Fibroblast of gingiva (primary cell): ENCODE measurements around the gene TMEM256.
A peak's percentile ranks its signal among the peaks of the same experiment; 100 is the strongest.
"Not testable (repeated sequence)": the region's sequence is repeated elsewhere in the genome, so short reads cannot be mapped to it uniquely, and the experiment has no call there.

ENCODE experiments used
- DNase-seq: peaks from one replicate; pipeline ENCODE4 v3.0.0-alpha.2; 2011; ENCODE audit warnings: low read depth

Gene TMEM256

DNA sequence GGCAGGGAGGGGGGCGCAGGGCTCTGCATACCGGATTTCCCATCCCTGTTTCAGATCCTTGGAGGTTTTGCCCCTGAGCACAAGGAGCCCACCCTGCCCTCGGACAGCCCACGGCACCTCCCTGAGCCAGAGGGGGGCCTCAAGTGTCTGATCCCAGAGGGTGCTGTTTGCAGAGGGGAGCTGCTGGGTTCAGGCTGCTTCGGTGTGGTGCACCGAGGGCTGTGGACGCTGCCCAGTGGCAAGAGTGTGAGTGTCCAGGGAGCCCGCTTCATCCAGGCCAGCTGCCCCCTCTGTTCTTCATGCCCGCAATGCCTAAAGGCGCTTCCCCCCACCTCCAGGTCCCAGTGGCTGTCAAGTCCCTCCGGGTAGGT lies 20.5 kb downstream of the TMEM256 start:
- no peak for DNase-seq

DNA sequence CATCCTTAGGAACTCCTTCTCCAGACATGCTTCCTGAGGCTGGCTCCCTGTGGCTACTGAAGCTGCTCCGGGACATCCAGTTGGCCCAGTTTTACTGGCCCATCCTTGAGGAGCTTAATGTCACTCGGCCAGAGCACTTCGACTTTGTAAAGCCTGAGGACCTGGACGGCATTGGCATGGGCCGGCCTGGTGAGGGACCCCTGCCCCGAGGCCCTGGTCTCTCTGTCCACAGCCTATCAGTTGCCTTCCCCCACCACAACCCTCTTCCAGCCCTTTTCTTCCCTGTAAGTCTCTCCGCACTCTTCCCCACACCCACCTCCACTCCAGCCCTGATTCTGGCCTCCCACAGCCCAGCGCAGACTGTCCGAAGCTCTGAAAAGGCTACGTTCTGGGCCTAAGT lies 21.0 kb downstream of the TMEM256 start:
- no peak for DNase-seq

DNA sequence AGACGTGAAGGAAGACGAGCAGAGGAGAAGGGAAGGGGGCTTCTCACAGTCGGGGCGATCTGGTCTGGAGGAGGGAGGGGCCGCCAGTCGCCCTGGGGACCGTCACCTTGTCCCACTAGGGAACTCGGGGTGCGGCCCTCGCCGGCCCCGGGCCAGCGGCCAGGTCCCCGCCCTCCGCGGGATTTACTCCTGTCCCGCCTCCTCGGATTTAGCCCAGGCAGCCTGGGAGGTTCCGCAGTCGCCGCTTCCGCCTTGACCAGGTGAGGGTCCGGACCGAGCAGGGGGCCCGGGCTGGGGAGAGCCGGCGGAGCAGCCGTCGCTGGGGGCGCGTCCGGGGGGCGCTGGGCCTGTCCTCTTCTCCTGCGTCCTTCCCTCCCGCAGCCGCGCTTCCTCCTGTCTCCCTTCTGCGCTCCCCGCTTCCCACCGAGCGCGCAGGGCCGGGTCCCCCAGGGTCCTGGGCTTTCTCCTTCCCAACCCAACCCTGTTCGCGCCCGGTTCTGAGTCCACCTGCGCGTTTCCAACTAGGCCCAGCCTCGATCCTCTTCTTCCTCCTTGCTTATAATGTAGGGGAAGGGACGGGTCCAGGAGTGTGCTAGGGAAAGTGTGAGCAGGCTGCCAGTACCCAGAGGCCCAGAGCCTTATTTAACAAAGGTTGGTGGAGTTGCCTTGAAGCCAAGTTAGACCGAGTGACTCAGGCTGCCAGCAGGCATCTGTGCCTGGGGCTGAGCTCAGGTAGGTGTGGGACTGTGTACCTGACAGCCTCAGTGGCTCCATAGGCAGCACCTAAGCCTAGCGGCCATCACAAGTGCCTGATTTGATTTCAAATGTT lies 22.8 kb downstream of the TMEM256 start, which contains the start of gene TNK1:
Gene TNK1, plus strand, starts transcription at position 235 of the 829 bp plus-strand sequence. CDS start 1,838 bp downstream, outside the sequence.
- DNase-seq: no peak

DNA sequence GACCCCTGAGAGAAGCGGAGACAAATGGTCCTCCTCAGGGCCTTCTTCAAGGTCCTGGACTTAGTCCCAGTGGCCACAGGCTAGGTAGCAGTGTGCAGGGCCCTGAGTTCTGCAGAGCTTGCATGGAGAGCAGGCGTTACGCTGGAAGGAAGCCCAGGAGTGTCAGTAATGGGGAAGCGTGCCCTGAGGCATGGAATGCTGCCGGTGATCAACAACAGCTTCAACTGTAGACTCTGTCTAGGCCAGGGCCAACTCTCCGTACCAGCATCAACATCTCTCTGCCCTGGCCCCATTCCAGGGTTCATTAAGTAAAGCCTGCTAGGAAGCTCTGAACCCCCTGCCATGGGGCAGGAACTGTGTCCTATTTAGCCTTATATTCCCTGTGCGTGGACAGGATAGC lies 23.6 kb downstream of the TMEM256 start:
- peak; percentile 79 for DNase-seq

DNA sequence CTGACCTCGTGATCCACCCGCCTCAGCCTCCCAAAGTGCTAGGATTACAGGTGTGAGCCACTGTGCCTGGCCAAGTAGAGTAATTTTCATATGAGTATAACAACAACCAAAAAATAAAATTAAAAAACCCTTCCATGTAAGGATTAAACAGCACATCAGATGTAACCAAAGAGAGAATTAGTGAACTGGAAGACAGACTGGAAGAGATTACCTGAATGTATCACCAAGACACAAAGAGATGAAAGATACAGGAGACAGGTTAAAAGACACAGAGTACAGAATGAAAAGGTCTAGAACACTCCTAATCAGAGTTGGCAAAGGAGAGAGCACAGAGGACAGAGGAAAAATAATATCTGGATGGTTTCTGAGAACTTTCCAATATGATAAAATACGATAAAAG lies 24.8 kb downstream of the TMEM256 start:
- no peak for DNase-seq

DNA sequence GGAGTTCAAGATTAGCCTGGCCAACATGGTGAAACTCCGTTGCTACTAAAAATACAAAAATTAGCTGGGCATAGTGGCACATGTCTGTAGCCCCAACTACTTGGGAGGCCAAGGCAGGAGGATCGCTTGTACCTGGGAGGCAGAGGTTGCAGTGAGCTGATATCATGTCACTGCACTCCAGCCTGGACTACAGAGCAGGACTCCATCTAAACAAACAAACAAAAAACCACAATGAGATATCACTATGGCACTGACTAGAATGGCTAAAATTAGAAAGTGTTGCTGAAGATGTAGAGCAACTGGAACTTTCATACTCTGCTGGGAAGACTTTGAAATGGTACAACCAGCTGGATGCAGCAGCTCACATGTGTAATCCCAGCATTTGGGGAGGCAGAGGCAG lies 29.5 kb downstream of the TMEM256 start:
- no peak for DNase-seq

DNA sequence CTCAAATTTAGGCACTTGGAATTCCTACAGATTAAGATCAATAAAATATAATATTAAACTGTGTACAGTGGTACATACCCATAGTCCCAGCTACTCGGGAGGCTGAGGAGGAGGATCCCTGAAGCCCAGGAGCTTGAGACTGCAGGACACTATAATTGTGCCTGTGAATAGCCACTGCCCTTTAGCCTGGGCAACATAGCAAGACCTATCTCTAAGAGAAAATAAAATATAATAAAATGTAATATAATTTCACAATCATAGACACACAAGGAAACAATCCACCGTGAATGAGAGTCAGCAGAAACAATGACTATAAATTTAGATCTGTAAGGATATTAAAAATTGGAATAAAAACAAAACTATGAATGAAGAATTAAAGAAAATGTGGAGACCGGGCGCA lies 33.0 kb downstream of the TMEM256 start:
- DNase-seq: no peak

DNA sequence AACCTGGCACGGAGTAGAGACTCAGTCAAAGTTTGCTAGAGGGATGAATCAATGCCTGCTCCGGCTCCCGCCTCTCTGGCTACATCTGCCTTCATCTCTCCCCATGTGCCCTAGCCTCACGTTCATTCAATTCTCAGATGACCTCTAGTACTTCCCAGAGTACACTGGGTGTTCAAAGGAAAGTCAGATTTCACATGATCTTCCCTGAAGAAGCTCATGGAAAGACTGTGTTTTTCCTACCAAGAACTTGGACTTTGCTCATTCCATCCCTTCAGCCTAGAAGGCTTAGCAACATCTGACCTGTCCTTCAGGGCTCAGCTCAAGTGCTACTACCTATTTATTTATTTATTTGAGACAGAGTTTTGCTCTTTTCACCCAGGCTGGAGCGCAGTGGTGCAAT lies 34.1 kb downstream of the TMEM256 start:
- no peak for DNase-seq

DNA sequence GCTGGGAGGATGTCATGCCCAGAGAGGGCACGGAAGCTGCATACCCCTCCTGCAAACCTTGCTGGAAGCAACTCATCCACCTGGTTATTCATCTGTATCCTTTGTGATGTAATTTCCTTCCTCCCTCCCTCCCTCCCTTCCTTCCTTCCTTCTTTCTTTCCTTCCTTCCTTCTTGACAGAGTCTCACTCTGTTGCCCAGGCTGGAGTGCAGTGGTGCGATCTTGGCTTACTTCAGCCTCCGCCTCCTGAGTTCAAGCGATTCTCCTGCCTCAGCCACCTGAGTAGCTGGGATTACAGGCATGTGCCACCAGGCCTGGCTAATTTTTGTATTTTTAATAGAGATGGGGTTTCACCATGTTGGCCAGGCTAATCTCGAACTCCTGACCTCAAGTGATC lies 35.3 kb downstream of the TMEM256 start:
- DNase-seq: not testable (repeated sequence)

DNA sequence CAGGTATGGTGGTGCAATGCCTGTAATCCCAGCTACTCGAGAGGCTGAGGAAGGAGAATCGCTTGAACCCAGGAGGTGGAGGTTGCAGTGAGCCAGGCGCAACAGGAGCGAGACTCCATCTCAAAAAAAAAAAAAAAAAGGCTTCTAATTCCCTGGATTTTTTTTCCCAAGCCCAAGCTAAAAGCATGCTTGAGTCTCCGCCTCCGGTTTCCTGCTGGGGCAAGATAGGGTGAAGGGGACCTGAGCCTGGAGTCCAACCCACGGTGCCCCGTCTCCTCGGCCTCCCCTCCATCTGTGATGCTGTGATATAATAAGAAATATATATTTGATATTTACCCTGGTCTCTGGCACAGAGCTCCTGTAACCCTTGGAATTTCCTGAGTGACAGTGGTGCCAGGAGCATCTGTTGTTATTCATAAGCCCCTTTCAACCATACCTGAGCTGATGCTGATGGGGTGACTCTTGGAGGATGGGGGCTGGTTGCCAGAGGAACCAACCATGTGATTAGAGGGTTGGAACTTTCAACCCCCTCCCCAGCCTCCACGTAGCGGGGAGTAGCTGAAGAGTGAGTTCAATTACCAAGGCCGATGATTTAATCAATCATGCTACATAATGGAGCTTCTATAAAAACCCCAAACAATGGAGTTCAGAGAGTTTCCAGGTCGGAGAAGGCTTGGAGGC lies 35.8 kb downstream of the TMEM256 start:
- DNase-seq: no peak

DNA sequence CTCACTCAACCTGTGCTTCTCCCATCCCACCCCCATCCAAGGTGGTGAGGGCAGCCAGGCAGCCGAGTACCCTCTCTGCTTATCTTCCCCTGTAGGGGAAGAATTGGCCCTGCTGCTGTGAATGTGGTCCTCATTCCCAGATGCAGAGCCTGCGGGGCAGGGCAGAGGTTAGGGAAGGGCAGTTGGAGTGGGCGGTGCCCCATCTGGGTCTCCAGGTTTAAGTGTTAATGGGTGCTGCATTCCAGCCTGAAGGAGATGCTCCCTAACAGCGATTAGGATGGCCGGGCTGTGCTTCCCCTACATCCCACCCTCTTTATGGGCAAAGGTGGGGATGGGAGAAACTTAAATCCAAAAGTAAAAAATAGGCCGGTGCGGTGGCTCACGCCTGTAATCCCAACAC lies 36.8 kb downstream of the TMEM256 start:
- no peak for DNase-seq

DNA sequence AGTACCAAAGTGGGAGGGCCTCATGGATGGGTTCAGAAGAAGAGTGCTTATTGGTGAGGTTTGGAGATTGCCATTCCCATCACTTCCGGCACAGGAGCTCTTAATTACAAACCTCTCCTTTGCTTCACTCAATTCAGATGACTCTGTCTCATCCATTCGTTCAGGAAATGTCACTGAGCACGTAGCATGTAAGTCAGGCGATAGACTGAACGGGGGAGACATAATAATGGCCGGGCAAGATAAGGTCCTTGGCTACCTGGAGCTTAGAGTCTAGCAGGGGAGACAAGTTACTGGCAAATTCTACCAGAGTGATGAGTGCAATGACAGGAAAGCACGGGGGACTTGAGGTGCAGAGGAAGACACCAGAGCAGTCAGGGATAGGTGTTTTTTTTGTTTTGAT lies 37.9 kb downstream of the TMEM256 start:
- not testable (repeated sequence) for DNase-seq

DNA sequence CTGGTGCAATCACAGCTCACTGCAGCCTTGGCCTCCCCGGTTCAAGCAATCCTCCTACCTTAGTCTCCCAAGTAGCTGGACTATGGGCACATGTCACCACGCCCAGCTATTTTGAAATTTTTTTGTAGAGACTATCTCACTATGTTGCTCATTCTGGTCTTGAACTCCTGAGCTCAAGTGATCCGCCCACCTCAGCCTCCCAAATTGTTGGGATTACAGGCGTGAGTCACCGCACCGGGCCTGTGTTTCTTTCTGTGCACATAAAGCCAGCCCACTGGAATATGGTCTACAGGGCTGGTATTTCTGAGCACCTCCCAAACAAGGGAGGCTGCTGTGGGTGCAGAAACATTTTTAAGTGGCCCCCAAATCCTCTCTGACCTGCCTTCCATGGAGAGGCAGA lies 40.6 kb downstream of the TMEM256 start:
- no peak for DNase-seq

DNA sequence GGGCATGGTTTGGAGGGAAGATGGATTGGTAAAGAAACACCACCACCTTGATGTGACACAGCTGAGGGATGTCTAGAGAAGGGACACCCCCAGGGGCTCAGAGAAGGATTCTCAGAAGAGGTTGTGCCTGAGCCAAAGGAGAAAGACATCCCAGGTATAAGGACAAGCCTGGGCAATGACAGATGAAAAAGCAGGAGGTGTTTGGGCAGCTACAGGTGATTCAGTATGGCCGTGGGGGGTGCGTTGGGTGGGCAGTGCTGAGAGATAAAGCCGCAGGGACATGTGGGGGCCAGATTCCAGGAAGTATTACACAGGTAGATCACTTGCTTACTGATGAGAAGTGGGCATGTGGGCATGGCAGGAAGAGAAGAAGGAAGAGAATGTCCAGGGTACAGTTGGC lies 42.0 kb downstream of the TMEM256 start:
- no peak for DNase-seq

DNA sequence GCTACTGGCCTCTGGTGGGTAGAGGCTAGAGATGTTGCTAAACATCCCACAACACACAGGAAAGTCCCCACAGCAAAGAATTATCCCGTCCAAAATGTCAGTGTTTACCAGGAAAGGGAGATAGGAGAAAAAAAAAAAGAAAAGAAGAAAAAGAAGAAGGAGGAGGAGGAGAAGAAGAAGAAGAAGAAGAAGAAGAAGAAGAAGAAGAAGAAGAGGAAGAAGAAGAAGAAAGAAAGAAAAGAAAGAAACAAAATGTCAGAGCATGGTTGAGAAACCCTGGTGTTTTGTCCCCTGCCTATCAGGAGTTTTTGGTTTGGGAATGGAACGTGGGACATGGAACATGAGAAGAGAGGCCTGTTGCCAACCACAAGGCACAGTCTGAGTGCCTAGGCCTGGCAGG lies 46.5 kb downstream of the TMEM256 start:
- DNase-seq: no peak

DNA sequence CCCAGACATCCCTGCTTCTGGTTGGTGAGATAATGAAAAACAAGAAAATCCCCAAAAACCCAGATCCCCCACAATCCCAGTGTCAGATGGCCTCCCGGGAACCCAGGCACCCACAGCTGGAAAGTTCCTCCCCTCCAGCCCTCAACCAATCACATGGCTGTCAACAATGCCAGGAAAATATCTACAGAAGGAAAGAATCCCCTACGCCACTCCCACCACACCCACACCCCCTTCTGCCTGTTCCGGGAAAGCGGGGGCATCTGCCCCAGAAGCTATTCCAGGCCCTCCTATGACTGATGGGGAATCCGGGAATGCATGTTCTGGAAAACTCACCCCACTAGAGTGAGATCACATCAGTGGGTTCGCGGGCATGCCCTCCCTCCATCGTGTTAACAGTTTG lies 47.1 kb downstream of the TMEM256 start:
- no peak for DNase-seq

DNA sequence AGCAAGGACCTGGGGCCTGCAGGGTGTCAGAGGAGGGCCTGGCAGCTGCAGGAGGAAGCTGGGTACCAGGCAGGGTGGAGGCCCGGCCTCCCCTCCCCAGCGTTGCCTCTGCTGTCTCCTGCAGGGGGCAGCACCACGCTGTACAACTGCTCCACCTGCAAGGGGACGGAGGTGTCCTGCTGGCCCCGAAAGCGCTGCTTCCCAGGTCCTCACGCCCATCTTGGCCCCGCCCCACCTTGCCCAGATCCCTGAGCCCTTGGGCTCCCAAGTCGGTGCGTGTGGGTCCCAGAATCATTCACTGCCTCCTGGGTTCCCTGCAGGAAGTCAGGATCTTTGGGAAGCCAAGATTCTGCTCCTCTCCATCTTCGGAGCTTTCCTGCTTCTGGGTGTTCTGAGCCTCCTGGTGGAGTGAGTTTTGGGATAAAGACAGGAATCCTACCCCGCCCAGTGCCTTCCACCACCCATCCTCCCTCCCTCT lies 47.8 kb downstream of the TMEM256 start:
- DNase-seq: peak; percentile 48

DNA sequence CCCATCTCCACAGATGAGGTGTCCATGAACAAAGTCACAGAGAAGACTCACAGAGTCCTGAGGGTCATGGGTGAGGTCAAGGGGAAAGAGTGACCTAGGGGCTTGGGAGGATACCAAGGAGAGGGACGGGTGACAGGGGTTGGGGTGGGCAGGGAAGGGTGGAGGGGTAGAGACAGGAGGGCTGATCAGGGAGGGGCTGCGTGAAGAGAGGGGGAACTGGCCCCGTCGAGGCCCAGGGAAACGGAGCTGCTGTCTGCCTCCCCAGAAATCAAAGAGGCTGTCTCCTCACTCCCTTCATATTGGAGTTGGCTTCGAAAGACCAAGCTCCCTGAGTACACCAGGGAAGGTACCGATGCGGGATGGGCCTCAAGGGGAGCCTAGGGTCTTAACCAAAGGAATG lies 48.3 kb downstream of the TMEM256 start:
- DNase-seq: no peak

DNA sequence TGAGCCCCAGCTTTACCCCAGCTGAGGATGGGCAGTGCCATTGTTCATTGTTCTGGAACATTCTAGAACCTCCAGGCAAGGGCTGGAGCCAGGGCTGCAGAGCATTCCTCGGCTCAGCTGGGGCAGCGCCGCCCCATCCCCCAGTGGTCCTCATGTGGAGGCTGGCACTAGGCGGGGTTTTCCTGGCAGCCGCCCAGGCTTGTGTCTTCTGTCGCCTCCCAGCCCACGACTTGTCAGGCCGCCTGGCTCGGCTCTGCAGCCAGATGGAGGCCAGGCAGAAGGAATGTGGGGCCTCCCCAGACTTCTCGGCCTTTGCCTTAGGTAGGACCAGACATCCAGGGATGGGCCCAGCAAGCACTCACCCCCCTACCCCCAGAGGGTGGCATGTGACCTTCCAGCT lies 48.8 kb downstream of the TMEM256 start, which contains the start of gene TMEM95:
Gene TMEM95, plus strand, starts transcription at position 104 of the 400 bp plus-strand sequence. Its CDS starts 49 bp downstream, at position 153.
- peak; percentile 51 for DNase-seq

DNA sequence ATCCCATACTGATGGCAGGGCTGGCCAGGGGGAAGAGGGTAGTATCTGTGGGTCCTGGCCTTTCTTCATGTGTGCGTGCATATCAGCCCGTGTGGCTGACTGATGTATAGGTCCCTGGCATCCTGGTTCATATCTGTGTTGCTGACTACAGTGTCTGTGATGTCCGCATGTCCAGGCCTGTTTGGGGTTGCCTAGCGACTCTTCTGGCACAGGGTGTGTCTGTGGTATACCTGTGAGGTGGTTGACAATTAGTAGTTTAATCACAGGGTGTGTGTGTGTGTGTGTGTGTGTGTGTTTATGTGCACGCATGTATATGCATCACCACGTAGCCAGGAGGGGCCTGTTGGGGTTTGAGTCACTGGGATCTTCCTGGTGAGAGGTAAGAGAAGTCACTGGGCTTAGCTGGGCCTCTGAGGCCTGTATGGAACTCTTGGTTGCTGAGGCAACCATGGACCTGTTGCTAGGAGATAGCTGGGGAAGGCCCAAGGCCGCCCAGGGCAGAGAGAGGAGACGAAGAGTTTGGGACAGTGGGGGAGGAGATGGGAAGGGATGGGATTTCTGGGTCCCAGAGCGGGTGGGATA lies 49.5 kb downstream of the TMEM256 start:
- DNase-seq: peak; percentile 32
